Epithelial cell of prostate (primary cell): ENCODE data around the gene MPP2.

ENCODE experiments used
- DNase-seq: peaks from one replicate; pipeline ENCODE4 v3.0.0-alpha.2; 2011; ENCODE audit warnings: low read depth, low spot score
- H3K27ac ChIP-seq: fragments of 450-650 bp; 2 replicates; pipeline ENCODE4 v1.5.1; 2017; ENCODE audit warnings: mild to moderate bottlenecking

MPP2 gene

GRCh38 chr17:43830510-43831140, 76.7 kb downstream of the MPP2 start:
- H3K27ac ChIP-seq = no peak overlapping the region
- no peak for DNase-seq

- no peak overlapping the region for H3K27ac ChIP-seq
- DNase-seq = no peak
These were observed 77.6 kb downstream of the MPP2 start for GRCh38 chr17:43829738-43830137.

GRCh38 chr17:43827596-43827995, 79.7 kb downstream of the MPP2 start:
- no peak for DNase-seq
- H3K27ac ChIP-seq = no peak overlapping the region

GRCh38 chr17:43826206-43826605, 81.1 kb downstream of the MPP2 start:
- no peak for DNase-seq
- H3K27ac ChIP-seq = no peak overlapping the region

- H3K27ac ChIP-seq = no peak overlapping the region
- no peak for DNase-seq
These were observed 81.8 kb downstream of the MPP2 start for GRCh38 chr17:43825567-43825966.
